Kidney (tissue), 14 donors: ENCODE data around the gene BEST1. TPM values are rescaled to one million over a fixed set of nuclear protein-coding genes. Genes with fewer than 3 reads are reported as not detected.
A peak's percentile ranks its signal among the peaks of the same experiment; 100 is the strongest.

Experiments used
- DNase-seq, 5 donors: peaks; one replicate each; pipeline ENCODE4 v3.0.0-alpha.2; 2013 to 2020
- FAIRE-seq: peaks from 2 replicates; lab custom pipeline; 2012; peaks lifted over from hg19 to GRCh38; lab: Jason Lieb, UNC
- H3K27ac ChIP-seq, 2 donors: one replicate each; pipeline ENCODE4 v1.7.0; 2013; ENCODE audit warnings: low read depth in 2 of 2, low read length in 2 of 2, inconsistent platforms in 1 of 2
- H3K27me3 ChIP-seq: one replicate; pipeline ENCODE4 v1.7.1; 2013; ENCODE audit warnings: low read length, inconsistent platforms; ENCODE audit not compliant: control insufficient read depth, insufficient read depth
- H3K36me3 ChIP-seq, 3 donors: one replicate each; pipeline versions ENCODE4 v1.7.0 to v1.7.1; 2013; ENCODE audit warnings: low read length in 3 of 3, control low read depth in 1 of 3, inconsistent platforms in 1 of 3; ENCODE audit not compliant: insufficient read depth in 3 of 3, control insufficient read depth in 2 of 3
- H3K4me1 ChIP-seq, 3 donors: one replicate each; pipeline versions ENCODE4 v1.7.0 to v1.7.1; 2013; ENCODE audit warnings: low read length in 3 of 3, inconsistent platforms in 1 of 3, low read depth in 1 of 3; ENCODE audit not compliant: control insufficient read depth in 2 of 3, insufficient read depth in 2 of 3
- H3K4me3 ChIP-seq, 3 donors: one replicate each; pipeline versions ENCODE4 v1.7.0 to v1.8.1; 2013; ENCODE audit warnings: low read length in 3 of 3, control low read depth in 1 of 3, inconsistent platforms in 1 of 3
- H3K9ac ChIP-seq, 3 donors: one replicate each; pipeline versions ENCODE4 v1.7.0 to v1.7.1; 2013; ENCODE audit warnings: low read length in 3 of 3, control low read depth in 1 of 3, inconsistent platforms in 1 of 3
- H3K9me3 ChIP-seq, 3 donors: one replicate each; pipeline versions ENCODE4 v1.7.0 to v1.7.1; 2013; ENCODE audit warnings: low read length in 3 of 3, control low read depth in 1 of 3, inconsistent platforms in 1 of 3; ENCODE audit not compliant: control insufficient read depth in 2 of 3, insufficient read depth in 1 of 3
- CTCF ChIP-seq: IDR thresholded peaks from 3 replicates; pipeline ENCODE4 v1.5.1; 2012; ENCODE audit warnings: mild to moderate bottlenecking, moderate library complexity, borderline replicate concordance; ENCODE audit not compliant: insufficient read depth; ENCODE audit errors: extremely low read depth
- intact Hi-C: fragments of 100-400 bp; cut with DNase I; formaldehyde crosslinking; loops from one replicate; pipeline ENCODE4 v1.11.1; 2022
- polyA plus RNA-seq: library from polyadenylated mRNA; stranded (reverse); fragments of 350-450 nt; fragmentation: Illumina TruSeq; extraction: RNeasy Lipid Tissue Mini Kit (QIAGEN cat#74804); gene quantifications from one replicate; pipeline ENCODE4 v1.2.3, GENCODE V29; 2014; ENCODE audit warnings: low read depth, low replicate concordance; ENCODE audit not compliant: insufficient read depth
- total RNA-seq: library from RNA; stranded (reverse); fragmentation: NEBNext Ultra II Directional; extraction: Animal tissue kit (Norgen Biotek cat#: 25700); gene quantifications from one replicate; pipeline ENCODE4 v1.2.1, GENCODE V29; 2021
- donor health status: control.
- donor health status: control.
- donor health status: control.
- donor health status: control.
- donor health status: control.
- donor health status: DM: yes; HTN: yes; CAD: no.
- donor health status: Normal renal cell carcinoma (clear cell type).

Gene BEST1
- total and polyA plus RNA-seq, 2 donors from 2014 or later, result 0.62 to 7.1 TPM

GRCh38 chr11:62008193-62008592 lies 58.0 kb downstream of the BEST1 start:
- no peaks in the 10 kb centered on the region for H3K27me3 ChIP-seq
- intact Hi-C loops, result no loop called here
- no peak overlapping the region for H3K4me3 ChIP-seq
- no peak overlapping the region for H3K9ac ChIP-seq
- no peaks in the 10 kb centered on the region for H3K4me1 ChIP-seq
- no peaks in the 10 kb centered on the region for H3K36me3 ChIP-seq
- DNase-seq (no peak), FAIRE-seq (no peak)
- TF ChIP-seq CTCF, result no peak
- no peak overlapping the region for H3K27ac ChIP-seq
- no peaks in the 10 kb centered on the region for H3K9me3 ChIP-seq

GRCh38 chr11:62010935-62011528 lies 60.9 kb downstream of the BEST1 start:
- H3K4me1 ChIP-seq, result peaks cover 0 to 8% (median 0%) of the 10 kb centered on the region in 3 donors
- H3K4me3 ChIP-seq, result no peak overlapping the region
- no peaks in the 10 kb centered on the region for H3K36me3 ChIP-seq
- TF ChIP-seq CTCF, result no peak
- H3K27me3 ChIP-seq, result no peaks in the 10 kb centered on the region
- no peak overlapping the region for H3K27ac ChIP-seq
- DNase-seq (no peak), FAIRE-seq (no peak)
- no peaks in the 10 kb centered on the region for H3K9me3 ChIP-seq
- H3K9ac ChIP-seq, result no peak overlapping the region
- intact Hi-C loops, result no loop called here

DNA sequence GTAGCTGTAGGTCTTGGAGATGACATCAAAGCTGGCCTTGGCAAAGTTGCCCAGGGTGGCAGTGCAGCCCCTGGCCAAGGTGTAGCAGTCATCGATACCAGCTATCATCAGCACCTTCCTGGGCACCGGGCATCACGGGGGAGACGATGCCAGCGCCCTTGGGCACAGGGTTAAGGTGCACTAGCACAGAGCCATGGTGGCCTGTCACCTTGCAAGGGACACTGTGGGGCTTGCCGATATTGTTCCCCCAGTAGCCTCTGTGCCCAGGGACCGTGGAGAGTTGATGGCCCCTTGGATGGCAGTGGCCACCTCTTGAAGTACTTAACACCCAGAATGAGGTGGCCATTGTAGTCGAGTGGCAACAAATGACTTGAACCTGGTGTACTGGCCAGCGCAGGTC lies 61.7 kb downstream of the BEST1 start:
- no peak for FAIRE-seq
- H3K27me3 ChIP-seq, result no peaks in the 10 kb centered on the region
- H3K36me3 ChIP-seq, result no peaks in the 10 kb centered on the region
- intact Hi-C loops, result no loop called here
- no peak overlapping the region for H3K4me3 ChIP-seq
- DNase-seq, result no peak
- TF ChIP-seq CTCF, result no peak
- H3K9me3 ChIP-seq, result no peaks in the 10 kb centered on the region
- H3K9ac ChIP-seq, result no peak overlapping the region
- peaks cover 0 to 8% (median 0%) of the 10 kb centered on the region in 3 donors for H3K4me1 ChIP-seq
- H3K27ac ChIP-seq, result no peak overlapping the region

DNA sequence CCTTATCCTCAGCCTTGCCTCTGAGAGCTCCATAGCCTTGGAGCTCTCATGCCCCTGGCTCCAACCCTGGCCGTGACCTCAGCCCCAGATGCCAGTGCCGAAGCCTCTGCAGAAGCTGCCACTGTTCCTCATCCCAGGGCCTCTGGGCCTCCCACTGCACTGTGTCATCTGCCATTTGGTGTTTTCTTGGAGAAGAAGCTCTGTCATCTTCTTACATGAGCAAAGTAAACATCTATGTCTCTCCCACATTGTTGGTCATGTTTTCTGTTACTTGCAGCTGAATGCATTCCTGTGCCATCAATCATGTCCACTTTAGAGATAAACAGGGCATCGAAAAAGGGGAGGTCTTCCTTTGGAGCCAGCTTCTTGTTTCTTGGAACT lies 62.3 kb downstream of the BEST1 start:
- Histone ChIP-seq H3K4me1 (peaks cover 0 to 8% (median 0%) of the 10 kb centered on the region in 3 donors), H3K27ac (peak overlapping the region in 1 of 2 donors; percentile 7), H3K9me3 (no peaks in the 10 kb centered on the region), H3K9ac (no peak overlapping the region), H3K4me3 (no peak overlapping the region), H3K27me3 (no peaks in the 10 kb centered on the region), H3K36me3 (no peaks in the 10 kb centered on the region)
- no peak for TF ChIP-seq CTCF
- FAIRE-seq (no peak), DNase-seq (no peak)
- intact Hi-C loops, result no loop called here
